Measurements from ENCODE around the gene DBN1. TPM values are rescaled to one million over a fixed set of nuclear protein-coding genes. Genes with fewer than 3 reads are reported as not detected.

DBN1 gene
- total and polyA plus RNA-seq, 2 of the 8 experiments (the other 6 are each of a cell fraction or from before 2014, with no cell fraction given) = 168 to 333 TPM

DNA sequence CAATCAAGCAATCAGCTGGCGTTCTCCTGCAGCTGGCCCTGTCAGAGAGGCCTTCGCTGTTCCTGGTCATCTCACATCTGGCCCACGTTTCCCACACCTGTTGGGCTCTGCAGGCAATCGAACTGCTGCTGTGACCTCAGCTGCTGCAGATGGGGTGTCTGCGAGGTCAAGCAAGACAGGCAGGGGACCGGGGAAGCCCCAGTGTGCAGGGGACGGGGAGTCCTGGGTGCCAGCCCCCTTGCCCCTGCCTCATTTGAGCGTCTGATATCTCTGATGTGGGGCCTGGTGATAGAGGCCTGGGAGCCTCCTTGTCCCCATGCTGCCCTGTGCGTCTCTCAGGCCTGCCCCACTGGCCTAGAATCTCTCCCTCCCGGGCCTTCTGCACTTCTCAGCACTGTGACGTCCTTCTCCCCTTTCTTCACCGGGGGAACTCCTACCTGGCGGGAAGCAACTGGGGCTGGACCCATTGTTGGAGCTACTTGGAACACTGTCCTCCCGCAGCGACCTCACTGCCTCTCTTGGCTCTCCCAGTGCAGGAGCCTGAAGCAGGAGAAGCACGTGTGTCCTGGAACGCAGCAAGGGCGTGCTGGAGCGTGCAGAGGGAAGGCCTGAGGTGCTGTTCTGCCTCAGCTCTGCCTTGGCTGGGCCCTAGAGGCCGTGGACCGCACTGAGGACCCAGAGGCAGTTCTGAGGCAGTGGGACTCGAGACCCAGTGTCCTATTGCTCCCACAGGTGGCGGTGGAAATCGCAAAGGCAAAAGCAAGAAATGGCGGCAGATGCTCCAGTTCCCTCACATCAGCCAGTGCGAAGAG, 43.1 kb downstream of the DBN1 start:
- FAIRE-seq = no peak
- no peak overlapping the region for H3K9ac ChIP-seq (replicated peaks in 1 of 4; ENCODE audit: extremely low read depth in 1 of 4, low read depth in 3 of 4, low read length in 3 of 4)
- TF ChIP-seq, protein P1, sequence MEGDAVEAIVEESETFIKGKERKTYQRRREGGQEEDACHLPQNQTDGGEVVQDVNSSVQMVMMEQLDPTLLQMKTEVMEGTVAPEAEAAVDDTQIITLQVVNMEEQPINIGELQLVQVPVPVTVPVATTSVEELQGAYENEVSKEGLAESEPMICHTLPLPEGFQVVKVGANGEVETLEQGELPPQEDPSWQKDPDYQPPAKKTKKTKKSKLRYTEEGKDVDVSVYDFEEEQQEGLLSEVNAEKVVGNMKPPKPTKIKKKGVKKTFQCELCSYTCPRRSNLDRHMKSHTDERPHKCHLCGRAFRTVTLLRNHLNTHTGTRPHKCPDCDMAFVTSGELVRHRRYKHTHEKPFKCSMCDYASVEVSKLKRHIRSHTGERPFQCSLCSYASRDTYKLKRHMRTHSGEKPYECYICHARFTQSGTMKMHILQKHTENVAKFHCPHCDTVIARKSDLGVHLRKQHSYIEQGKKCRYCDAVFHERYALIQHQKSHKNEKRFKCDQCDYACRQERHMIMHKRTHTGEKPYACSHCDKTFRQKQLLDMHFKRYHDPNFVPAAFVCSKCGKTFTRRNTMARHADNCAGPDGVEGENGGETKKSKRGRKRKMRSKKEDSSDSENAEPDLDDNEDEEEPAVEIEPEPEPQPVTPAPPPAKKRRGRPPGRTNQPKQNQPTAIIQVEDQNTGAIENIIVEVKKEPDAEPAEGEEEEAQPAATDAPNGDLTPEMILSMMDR (IDR thresholded peaks at IDR 0.05; ENCODE audit: control extremely low read depth in 1 of 3, insufficient read depth in 1 of 3, low read depth in 1 of 3, low read length in 3 of 3) = no peak
- TF ChIP-seq KDM4A (IDR thresholded peaks at IDR 0.05; ENCODE audit: low read depth, low read length, severe bottlenecking) (no peak), HDAC2 (IDR thresholded peaks at IDR 0.05; ENCODE audit: borderline replicate concordance in 1 of 2, low read depth in 2 of 2, low read length in 2 of 2) (no peak), POLR2AphosphoS5 (IDR thresholded peaks at IDR 0.05; ENCODE audit: low read depth, low read length) (no peak), GABPA (IDR thresholded peaks at IDR 0.05; ENCODE audit: borderline replicate concordance, insufficient read depth, low read length) (no peak), NRF1 (IDR thresholded peaks at IDR 0.05; ENCODE audit: low read depth, low read length) (no peak), POLR2A (IDR thresholded peaks at IDR 0.05; ENCODE audit: control extremely low read depth in 1 of 2, low read depth in 2 of 2, low read length in 2 of 2) (no peak), SIRT6 (IDR thresholded peaks at IDR 0.05; ENCODE audit: low read length) (no peak), BACH1 (IDR thresholded peaks at IDR 0.05; ENCODE audit: low read length) (no peak), SP2 (IDR thresholded peaks at IDR 0.05; ENCODE audit: low read length) (no peak)

More for the DNA sequence above, 43.1 kb downstream of the DBN1 start:
- Histone ChIP-seq H3K56ac (replicated peaks; ENCODE audit: insufficient read length, low read depth, low read length) (no peak overlapping the region), H4K5ac (ENCODE audit: insufficient read length, low read depth, low read length) (no peak overlapping the region), H2BK5ac (ENCODE audit: low read depth, low read length) (0 out of 2 replicates have a peak overlapping the region, but pooled peaks have one; percentile 8), H3K9me3 (ENCODE audit: insufficient read depth in 2 of 2, low read depth in 1 of 2, low read length in 1 of 2) (no peaks in the 10 kb centered on the region), H2BK15ac (ENCODE audit: low read length) (no peak overlapping the region), H2AK5ac (ENCODE audit: low read depth, low read length) (no peak overlapping the region), H3K4me3 (ENCODE audit: extremely low read depth in 1 of 4, insufficient read depth in 2 of 4, low read depth in 3 of 4, low read length in 4 of 4) (no peak overlapping the region), H2AFZ (ENCODE audit: low read length) (no peak overlapping the region), H3K14ac (ENCODE audit: insufficient read length) (no peak overlapping the region), H3K27me3 (replicated peaks in 1 of 4; ENCODE audit: control insufficient read depth in 3 of 4, extremely low read depth in 1 of 4, insufficient read depth in 3 of 4, low read length in 3 of 4) (no peaks in the 10 kb centered on the region), H3K79me1 (ENCODE audit: low read depth, low read length) (peaks cover 16% of the 10 kb centered on the region), H3K23me2 (ENCODE audit: low read depth, low read length) (peaks cover 8% of the 10 kb centered on the region), H3K79me2 (ENCODE audit: control insufficient read depth in 1 of 2, insufficient read depth in 2 of 2, low read length in 2 of 2) (peaks cover 0 to 26% of the 10 kb centered on the region in 2 experiments; a peak in 2 of 4 replicates), H3K23ac (ENCODE audit: insufficient read length) (no peak overlapping the region), H3K36me3 (ENCODE audit: control insufficient read depth in 2 of 4, insufficient read depth in 4 of 4, low read length in 3 of 4) (peaks cover 7 to 36% (median 24%) of the 10 kb centered on the region in 4 experiments; a peak in 6 of 8 replicates), H3K27ac (ENCODE audit: low read depth, low read length) (no peak overlapping the region), H3K18ac (ENCODE audit: extremely low read depth, low read length) (no peak overlapping the region), H3K4ac (replicated peaks; ENCODE audit: insufficient read length, low read depth, low read length) (no peak overlapping the region), H3K4me1 (replicated peaks in 1 of 4; ENCODE audit: control insufficient read depth in 3 of 4, insufficient read depth in 4 of 4, low read length in 3 of 4) (peaks cover 3 to 14% (median 9%) of the 10 kb centered on the region in 4 experiments; a peak in 6 of 7 replicates), H4K91ac (replicated peaks; ENCODE audit: insufficient read length, low read length) (no peak overlapping the region), H2BK20ac (ENCODE audit: low read length) (no peak overlapping the region), H3K4me2 (ENCODE audit: insufficient read depth in 1 of 2, low read depth in 2 of 2, low read length in 2 of 2) (no peak overlapping the region), H4K8ac (ENCODE audit: extremely low read depth, insufficient read depth, low read length) (no peak overlapping the region), H2BK12ac (ENCODE audit: low read depth, low read length) (no peak overlapping the region), H2BK120ac (replicated peaks; ENCODE audit: low read depth, low read length) (no peak overlapping the region), H4K20me1 (replicated peaks in 1 of 2; ENCODE audit: control insufficient read depth in 1 of 2, insufficient read depth in 2 of 2, low read length in 2 of 2) (peaks cover 15 to 24% of the 10 kb centered on the region in 2 experiments)
- WGBS, 2 experiments (ENCODE audit: extremely low coverage in 1 of 2, insufficient coverage in 1 of 2, insufficient read length in 1 of 2, insufficient replicate concordance in 2 of 2, low coverage in 1 of 2, low lambda C conversion rate in 2 of 2, missing lambda C conversion rate in 1 of 2) = 87% methylated on average over 25 of the region's 26 CpGs; no CpG with 5 or more reads in 1 of the 2 experiments
- ChIA-PET POLR2A (ENCODE audit: partially characterized antibody) (interaction anchor here (0.7 to 24.2 kb wide), 8 partner anchors 9 to 121 kb away, joined by 3 to 460 read pairs (median 4); partner anchors contain the start of gene PRR7), CTCF (ENCODE audit: partially characterized antibody) (interaction anchor here (0.6 to 5.9 kb wide), 10 partner anchors 21 to 123 kb away, joined by 3 to 34 read pairs (median 4); partner anchors contain the start of gene F12)
- DNase-seq (ENCODE audit: low read depth in 1 of 2, low spot score in 2 of 2) = no peak
